Fibroblast of skin of left quadriceps (primary cell): ENCODE measurements around the gene C9.
A peak's percentile ranks its signal among the peaks of the same experiment; 100 is the strongest.
"Not testable (repeated sequence)": the region's sequence is repeated elsewhere in the genome, so short reads cannot be mapped to it uniquely, and the experiment has no call there.

Source experiments
- DNase-seq, 2 experiments: peaks; one replicate each; pipeline ENCODE4 v3.0.0-alpha.2; 2013; ENCODE audit warnings: low read depth in 2 of 2

C9 gene

DNA sequence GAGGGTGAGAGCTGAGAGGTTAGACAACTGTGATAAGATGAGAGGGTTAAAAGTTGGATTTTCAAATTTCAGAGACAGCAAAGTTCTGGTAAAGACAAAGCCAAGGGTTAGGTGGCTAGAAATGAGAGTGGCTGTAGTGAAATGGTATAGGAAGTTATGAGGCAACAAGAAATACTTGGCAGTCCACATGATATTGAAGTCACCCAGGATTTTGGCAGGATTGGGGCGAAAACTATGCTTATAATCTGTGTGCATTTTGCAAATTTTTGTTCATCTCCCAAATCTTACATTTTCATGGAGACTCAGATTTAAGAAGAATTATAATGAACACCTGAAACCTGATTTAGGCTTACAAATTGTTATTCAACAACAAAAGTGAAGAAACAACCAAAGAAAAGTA lies 35.6 kb downstream of the C9 start:
- DNase-seq: no peak

DNA sequence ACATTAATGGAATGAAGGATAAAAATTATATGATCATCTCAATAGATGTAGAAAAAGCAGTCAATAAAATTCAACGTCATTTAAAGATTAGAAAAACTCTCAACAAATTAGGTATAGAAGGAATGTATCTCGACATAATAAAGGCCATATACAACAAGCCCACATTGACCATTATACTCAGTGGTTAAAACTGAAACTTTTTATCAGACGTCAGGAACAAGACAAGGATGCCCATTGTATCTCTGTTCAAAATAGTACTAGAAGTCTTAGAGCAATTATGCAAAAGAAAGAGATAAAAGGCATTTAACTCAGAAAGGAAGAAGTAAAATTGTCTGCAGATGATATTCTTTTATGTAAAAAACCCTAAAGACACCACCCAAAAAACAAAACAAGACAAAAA lies 40.8 kb downstream of the C9 start:
- no peak for DNase-seq

DNA sequence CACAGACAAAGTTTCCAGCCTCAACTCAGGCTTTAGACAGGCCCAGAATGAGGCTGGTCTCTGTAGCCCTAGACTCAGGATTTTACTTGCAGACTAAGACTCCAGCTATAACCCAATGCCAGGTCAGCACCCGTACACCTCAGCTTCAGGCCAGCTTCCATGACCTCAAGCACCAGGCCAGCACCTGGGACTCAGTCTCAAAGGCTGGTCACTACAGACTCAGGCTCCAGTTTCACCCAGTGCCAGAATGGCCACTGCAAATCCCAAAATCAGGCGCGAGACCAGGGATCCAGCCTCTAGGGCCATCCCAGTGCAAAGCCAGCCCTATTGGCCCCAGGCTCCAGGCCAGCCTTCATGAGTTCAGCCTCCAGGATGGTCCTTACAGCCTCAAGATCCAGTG lies 44.9 kb downstream of the C9 start:
- no peak for DNase-seq

DNA sequence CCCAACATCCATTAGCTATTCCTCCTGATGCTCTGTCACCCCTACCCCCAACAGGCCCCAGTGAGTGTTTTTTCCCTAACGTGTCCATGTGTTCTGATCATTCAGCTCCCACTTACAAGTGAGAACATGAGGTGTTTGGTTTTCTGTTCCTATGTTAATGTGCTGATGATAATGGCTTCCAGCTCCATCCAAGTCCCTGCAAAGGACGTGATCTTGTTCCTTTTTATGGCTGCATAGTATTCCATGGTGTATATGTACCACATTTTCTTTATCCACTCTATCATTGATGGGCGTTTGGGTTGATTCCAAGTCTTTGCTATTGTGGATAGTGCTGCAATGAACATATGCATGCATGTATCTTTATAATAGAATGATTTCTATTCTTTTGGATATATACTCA lies 47.8 kb downstream of the C9 start:
- DNase-seq: not testable (repeated sequence)

DNA sequence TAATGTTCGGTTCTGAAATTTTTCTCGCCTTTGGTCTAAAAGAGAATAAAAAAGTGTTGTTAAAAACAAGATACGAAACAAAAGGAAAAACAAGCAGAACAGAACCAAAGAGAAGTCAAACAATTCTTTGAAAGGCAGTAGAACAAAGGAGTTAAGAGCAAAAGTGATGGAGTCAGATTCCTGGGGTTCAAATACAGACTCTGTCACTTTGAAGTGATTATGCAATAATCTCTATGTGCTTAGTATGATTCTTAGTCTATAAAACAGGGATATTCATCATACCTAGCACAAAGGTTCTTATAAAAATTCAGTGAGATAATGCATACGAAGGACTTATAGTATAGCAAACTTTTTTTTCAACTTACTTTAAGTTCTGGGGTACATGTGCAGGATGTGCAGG lies 48.3 kb downstream of the C9 start:
- DNase-seq: no peak

DNA sequence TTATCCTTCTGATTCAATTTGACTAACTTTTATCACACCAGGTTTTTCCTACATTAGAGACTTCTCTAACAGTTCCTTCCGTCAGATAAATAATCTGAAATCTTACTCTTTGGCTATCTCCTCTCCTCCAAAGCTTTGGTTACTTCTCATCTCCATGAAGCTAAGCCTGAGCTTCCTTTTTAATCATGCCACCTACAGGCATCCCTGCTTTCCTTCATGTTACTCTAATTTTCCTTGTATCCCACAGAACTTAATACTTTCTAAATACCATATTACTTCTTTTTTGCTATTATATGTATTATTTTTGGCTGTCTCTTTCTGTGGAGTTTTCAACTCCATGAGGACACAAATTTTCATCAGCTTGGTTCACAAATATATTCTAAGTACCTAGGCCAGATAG lies 49.7 kb downstream of the C9 start:
- DNase-seq: no peak

DNA sequence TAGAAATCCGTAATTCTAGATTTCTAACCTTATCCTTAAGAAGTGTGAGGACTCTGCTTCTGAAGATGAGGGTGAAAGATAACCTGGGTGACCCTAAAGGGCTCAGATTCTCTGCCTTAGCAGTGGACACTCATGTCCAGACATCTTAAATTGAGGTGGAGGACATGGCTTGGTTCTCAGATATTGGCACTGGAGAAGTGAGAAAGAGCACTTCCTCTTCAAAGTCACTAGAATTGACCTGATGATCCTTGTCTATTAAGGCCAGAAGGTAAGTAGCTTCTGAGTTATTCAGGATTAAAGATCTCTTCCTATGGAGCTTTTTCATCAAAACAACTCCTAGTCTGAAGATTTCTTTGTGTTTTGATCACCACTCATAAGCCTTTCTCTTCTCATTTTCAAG lies 54.8 kb downstream of the C9 start:
- no peak for DNase-seq

DNA sequence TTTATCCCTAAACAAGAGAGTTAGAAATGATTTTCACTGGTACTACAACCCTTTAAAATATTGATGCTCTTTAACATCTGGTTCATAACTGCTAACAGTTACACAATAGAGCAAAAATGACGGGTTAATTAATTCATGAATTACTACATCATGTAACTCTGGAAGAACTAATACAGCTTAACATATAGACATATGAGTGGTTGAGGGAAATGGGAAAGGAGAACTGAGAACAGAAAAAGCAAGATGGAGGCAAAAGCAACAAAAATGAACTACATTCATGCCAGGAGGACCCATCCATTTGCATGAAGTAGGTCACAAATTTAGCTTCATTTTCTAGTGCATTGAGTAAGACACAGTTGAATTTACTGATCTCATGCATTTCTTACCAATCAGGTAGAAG lies 61.8 kb downstream of the C9 start:
- no peak for DNase-seq

DNA sequence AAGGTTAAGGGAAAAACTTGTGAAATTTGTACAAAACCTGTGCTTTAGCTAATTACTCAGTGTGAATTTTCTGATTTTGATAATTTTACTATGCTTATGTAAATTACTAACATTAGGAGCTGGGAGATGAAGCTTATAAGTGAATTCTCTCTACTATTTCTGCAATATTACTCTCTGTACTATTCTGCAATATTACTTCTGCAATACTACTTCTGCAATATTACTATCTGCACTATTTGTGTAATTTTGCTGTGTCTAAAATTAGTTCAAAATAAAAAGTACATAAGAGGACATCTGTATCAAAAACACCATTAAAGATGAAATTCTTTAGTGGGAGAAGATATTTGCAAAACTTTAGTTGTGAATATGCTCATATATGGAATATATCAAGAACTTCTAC lies 62.9 kb downstream of the C9 start:
- DNase-seq: no peak

DNA sequence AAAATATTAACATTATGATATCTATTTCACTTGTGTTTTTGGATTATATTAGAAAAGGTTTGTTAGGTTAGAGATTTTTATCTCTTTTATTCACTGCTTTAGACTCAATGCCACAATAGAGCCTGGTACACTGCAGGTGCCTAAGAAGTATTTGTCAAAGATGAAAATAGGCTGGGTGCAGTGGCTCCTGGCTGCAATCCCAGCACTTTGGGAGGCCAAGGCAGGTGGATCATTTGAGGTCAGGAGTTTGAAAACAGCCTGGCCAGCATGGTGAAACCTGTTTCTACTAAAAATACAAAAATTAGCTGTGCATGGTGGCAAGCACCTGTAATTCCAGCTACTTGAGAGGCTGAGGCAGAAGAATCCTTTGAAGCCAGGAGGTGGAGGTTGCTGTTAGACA lies 64.3 kb downstream of the C9 start:
- no peak for DNase-seq

DNA sequence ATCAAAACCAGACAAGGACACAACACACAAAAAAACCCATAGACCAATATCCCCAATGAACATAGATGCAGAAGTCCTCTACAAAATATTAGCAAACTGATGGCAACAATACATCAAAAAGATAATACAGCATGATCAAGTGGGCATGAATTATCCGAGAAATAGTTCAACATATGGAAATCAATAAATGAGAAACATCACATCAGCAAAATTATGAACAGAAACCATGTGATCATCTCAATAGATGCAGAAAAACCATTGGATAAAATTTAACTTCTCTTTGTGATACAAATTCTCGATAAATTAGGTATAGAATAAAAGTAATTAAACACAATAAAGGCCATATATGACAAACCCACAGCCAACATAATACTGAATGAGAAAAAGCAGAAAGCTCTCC lies 69.6 kb downstream of the C9 start:
- no peak for DNase-seq

DNA sequence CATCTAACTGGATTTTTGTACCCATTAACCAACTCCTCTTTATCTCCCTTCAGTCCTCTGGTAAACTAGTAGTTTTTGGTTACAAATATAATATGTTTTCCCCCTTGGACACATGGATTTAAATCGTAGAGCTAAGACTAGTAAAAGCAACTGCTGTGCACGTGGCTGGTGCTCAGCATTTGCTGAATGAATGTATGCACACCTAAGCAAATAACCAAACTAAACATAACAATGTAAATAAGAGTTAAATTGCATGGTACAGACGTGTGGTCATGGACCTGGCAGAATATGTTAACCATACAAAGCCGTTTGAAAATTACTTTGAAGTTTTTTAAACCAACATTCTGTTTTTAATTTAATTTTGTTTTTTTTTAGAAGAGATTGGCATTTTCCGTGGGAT lies 79.7 kb downstream of the C9 start:
- no peak for DNase-seq

DNA sequence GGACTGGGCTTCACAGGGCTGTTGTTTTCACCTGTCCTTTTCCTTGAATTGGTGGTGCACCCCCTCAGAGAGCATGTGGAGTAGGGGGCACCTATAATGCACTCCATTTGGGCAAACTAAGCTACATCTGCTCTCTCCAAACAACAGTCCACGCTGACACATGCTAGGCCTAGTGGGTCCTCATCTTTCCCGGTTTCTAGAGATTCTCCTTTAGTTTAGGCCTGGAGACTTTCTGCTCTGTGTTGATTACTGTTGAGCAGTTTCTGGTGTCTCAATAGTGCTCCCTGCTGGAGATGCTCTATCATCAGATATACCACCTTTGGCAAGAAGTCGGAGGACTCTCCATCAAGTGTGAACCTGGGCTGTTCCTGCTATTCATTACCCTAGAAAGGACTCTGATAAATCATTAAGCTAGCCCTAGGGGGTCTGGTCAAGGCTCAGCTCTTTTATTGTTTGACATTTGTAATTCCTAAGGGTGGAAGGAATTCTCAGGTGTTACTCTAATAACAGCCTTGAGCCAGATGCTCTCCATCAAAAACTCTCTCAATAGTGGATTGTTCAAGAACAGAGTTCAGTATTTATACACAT lies 81.0 kb downstream of the C9 start:
- DNase-seq: peak; percentile 40 to 45

DNA sequence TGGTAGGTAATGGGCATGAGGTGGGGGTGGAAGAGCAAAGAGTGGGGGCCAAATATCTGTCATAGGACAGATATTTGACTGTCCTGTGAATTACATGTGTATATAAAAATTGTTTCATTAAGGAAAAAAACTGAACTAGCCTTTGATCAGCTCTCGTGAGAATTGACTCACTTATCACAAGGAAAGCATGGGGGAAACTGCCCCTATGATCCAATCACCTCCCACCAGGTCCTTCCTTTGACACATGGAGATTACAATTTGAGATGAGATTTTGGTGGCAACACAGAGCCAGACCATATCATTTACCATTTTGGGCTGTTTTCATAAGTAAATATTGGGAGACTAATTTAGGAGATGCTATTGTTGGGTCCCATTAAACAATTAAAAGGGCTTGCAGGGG lies 81.7 kb downstream of the C9 start:
- no peak for DNase-seq

DNA sequence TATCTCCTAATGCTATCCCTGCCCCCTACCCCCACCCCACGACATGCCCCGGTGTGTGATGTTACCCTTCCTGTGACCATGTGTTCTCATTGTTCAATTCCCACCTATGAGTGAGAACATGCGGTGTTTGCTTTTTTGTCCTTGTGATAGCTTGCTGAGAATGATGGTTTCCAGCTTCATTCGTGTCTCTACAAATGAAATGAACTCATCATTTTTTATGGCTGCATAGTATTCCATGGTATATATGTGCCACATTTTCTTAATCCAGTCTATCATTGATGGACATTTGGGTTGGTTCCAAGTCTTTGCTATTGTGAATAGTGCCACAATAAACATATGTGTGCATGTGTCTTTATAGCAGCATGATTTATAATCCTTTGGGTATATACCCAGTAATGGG lies 88.4 kb downstream of the C9 start:
- DNase-seq: not testable (repeated sequence)

DNA sequence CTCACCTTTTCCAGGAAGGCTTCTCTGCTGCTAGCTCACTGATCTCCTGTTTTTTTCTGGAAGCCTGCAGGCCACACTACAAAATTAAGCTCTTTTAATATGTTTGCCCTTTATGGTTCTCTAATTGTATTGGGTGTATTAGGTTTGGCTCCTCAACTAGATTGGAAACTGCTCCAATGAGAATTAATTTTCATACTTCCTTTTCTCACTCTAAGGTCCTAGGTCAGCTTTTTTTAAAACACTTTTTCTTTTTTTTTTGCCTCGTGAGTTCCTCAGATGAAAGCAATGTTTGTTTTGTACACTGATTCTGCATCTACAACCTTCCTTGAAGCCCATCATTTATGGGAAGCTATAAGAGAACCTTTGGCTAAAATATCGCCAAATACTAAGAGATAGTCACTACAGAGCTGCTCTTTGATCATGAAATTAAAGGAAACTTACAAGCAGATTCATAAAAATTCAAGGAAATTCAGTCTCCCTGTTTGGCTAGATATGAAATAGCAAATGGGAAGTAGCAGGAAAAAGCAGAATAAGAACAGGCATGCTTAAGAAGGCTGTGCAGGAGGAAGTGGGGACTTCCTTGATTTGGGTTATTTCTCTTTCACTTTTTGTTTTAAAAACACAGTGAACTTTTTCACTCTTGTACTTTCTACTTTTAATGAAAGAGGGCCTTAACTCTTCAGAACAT lies 89.8 kb downstream of the C9 start:
- DNase-seq: no peak

DNA sequence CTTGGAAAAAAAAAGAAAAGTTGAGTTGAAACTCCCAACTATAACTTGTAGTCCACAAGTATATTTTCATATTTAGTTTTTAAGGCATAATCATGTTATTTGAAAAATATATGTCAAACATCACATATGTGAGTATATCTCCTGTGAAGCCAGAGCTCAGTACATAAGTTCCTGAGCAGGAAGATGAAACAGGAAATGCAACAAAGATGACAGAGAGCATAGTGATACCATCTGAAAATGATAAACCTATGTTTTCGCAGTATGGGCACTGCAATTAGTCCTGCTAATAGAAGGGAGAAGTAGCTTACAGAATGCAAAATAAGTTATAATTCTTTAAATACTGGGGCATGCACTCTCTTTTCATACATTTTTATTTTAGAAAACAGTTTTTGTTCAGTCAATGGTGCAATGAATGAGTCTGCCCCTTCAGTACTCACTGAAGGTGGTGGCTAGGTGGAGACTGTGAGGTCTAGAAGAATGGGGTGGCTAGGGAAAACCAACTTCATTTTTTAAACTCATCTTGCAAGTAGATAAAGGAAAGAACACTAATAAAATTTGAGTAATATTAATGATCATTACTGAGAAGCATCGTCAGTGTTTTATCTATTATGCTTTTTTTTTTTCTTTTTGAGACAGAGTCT lies 90.9 kb downstream of the C9 start:
- no peak for DNase-seq

DNA sequence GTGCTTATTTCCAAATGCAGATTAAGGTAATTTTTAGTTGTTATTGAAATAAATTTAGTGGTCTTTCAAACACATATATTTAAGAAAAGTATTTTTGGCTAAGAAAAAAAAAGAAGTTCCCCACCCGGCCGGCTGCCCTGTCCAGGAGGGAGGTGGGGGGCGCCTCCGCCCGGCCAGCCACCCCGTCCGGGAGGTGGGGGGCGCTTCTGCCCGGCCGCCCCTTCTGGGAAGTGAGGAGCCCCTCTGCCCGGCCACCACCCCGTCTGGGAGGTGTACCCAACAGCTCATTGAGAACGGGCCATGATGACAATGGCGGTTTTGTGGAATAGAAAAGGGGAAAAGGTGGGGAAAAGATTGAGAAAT lies 91.4 kb downstream of the C9 start:
- DNase-seq: not testable (repeated sequence)

DNA sequence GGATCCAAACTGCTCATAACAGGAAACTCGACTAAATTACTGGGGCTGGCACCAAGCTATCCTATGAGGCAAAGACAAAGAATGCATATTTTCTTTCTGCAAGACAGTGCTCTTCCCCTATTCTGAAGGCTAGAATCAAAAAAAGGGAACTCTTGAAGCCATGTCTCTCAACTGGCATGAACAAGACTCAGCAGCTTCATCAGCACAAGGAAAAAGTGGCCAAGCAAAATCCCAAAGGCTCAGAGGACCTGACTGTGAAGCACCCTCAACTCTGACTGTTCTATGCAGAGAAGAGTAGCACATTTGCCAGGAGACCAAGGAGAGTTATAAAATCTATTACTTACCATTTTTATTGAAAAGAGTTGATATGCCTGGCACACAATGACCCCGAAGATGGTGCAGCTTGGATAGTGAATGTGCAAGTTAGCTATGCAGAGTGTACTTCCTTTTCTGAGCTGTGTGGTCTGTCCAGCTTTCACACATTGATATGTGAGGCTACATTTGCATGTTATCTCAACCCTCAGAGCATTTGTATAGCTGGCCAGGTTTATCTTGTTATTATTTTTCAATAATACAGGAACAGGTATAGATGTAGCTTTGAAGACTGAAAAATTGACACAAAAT lies 94.0 kb downstream of the C9 start:
- no peak for DNase-seq

DNA sequence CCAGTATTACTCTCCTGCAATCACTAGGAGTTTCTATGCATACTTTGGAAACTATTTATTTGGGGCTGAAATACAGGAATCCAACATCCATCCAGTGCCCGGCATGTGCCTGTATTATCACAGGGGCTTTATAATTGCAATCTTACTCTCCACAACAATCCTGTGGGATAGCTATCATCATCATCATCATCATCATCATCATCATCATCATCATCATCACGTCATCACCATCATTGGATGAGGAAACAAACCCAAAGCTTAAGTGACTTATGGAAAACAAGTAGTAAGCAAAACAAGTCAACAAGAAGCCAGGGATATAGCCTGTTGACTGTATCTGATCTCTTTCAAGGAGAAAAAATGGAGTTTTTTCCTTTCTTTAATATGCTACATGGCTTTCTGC lies 97.1 kb downstream of the C9 start:
- no peak for DNase-seq

DNA sequence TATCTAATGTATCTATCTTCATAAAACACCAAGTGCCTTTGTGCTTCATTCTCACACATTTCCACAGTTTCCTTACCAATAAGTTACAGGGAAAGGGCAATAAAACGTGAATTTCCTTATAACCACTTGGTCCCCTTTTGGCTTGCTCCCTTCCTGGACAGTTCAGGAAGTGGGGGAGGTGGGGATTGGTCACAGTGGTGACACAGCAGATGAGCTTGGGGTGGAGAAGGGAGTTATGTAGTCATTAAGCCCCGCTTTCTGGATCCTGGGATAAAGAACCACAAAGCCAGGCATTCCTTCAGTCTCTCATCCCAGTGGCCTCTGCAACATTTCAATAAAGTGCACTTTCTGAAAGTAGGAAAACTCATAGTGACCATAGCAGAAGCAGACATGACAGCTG lies 97.9 kb downstream of the C9 start:
- DNase-seq: no peak

DNA sequence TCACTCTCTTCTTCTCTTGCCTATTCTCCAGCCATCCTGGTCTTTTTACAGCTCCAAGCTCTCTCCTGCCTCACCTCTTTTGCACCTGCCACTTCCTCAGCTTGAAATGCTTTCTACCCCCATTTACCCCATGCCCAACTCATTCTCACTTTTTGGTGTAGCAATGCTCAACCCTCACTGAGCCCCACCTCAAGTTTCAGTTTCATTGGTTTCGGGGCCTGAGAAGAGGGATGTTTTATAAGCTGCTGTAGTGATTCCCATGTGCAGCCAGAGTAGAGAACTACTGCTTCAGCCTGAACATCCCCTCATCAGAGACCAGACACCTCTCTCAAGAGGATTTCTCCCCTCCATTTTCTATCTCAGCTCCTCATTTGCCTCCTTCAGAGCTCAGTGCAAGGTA lies 99.8 kb downstream of the C9 start:
- no peak for DNase-seq

DNA sequence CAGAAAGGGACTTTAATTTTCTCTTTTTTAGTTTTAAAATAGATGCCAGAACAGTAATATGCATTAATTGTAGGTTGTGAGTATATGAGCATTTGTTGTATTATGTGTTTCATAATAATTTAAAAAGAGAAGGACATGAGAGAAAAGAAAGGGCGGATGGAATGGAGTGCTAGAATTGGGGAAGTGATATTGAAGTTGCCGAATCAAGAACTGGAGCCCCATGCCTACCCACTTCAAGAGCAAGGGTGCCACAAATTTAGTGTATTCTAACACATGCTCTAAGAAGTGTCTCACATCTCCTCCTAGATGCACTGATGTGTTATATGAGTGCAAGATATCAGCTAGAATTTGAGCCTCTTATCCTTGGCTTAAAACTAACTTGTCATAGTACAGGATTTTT lies 101.3 kb downstream of the C9 start:
- DNase-seq: no peak
